HCT116 (cell line): Measurements from ENCODE around the gene NEK6. TPM values are rescaled to one million over a fixed set of nuclear protein-coding genes. Genes with fewer than 3 reads are reported as not detected.
"Not testable (repeated sequence)": the region's sequence is repeated elsewhere in the genome, so short reads cannot be mapped to it uniquely, and the experiment has no call there.

Experiments
- ATAC-seq: fragments of 200-7000 bp; cut with Tn5 transposase; 2 replicates; pipeline ENCODE4 v1.9.1; 2020; ENCODE audit warnings: mild to moderate bottlenecking, moderate library complexity
- BruUV-seq: library from RNA; stranded (reverse); fragments of 400-500 nt; replicated peaks from 2 replicates; lab custom pipeline; 2021; lab: Mats Ljungman, UMichigan
- CTCF ChIA-PET: fragments of 300-600 bp; sonication (Branson Sonifier 250); formaldehyde crosslinking; loops from one replicate; lab custom pipeline; 2021; ENCODE audit warnings: antibody characterized with exemption; lab: Charles Lee
- POLR2A ChIA-PET: fragments of 300-600, 350-600 bp; sonication (Branson Sonifier 250); formaldehyde crosslinking; loops from one replicate; lab custom pipeline; 2021; ENCODE audit warnings: antibody characterized with exemption; lab: Charles Lee
- RAD21 ChIA-PET, 2 experiments: fragments of 300-600 bp; sonication (Branson Sonifier 250); formaldehyde crosslinking; loops; one replicate each; lab custom pipeline; 2023; ENCODE audit warnings: low total read pairs in 2 of 2; ENCODE audit not compliant: uncharacterized antibody in 2 of 2, unreplicated experiment in 2 of 2, low non-redundant PET in 1 of 2; lab: Charles Lee
- DNase-seq: peaks from one replicate; pipeline ENCODE4 v3.0.0-alpha.2; 2010; ENCODE audit warnings: low read depth, low spot score
- H2AFZ ChIP-seq: fragments of 200-600 bp; shearing (Covaris generic), sonication (generic); 2 replicates; pipeline ENCODE4 v1.6.1; 2017; ENCODE audit warnings: low read depth, mixed run types, mixed read lengths, antibody characterized with exemption, low read length; ENCODE audit not compliant: poor library complexity, severe bottlenecking
- H3K27ac ChIP-seq: 2 replicates; pipeline ENCODE4 v1.5.1; 2012; ENCODE audit warnings: low read depth, low read length
- H3K27me3 ChIP-seq: fragments of 200-600 bp; sonication (generic); 2 replicates; pipeline ENCODE4 v1.6.1; 2016; ENCODE audit warnings: mixed run types, low read length, mixed read lengths; ENCODE audit not compliant: insufficient read depth
- H3K36me3 ChIP-seq, 2 experiments: fragments of 200-500 bp in 1 of 2; fragments of 200-600 bp in 1 of 2; sonication (Bioruptor generic) in 1 of 2; sonication (generic) in 1 of 2; 2 replicates each; pipeline versions ENCODE4 v1.5.1 to v1.6.1; 2014 to 2016; ENCODE audit warnings: low read length in 2 of 2, inconsistent platforms in 1 of 2, mixed read lengths in 1 of 2, mixed run types in 1 of 2; ENCODE audit not compliant: insufficient read depth in 2 of 2, control insufficient read depth in 1 of 2
- H3K4me1 ChIP-seq, 2 experiments: fragments of 200-600 bp in 1 of 2; sonication (generic) in 1 of 2; 2 replicates each; pipeline versions ENCODE4 v1.5.1 to v1.6.1; 2012 to 2017; ENCODE audit warnings: low read length in 2 of 2, inconsistent platforms in 1 of 2, mild to moderate bottlenecking in 1 of 2, mixed read lengths in 1 of 2, mixed run types in 1 of 2, moderate library complexity in 1 of 2; ENCODE audit not compliant: insufficient read depth in 2 of 2, control insufficient read depth in 1 of 2
- H3K4me2 ChIP-seq: fragments of 200-600 bp; sonication (generic); 2 replicates; pipeline ENCODE4 v1.6.1; 2017; ENCODE audit warnings: mixed run types, low read length, mixed read lengths
- H3K4me3 ChIP-seq, 2 experiments: fragments of 200-600 bp in 1 of 2; sonication (generic) in 1 of 2; replicated peaks in 1 of 2; 2 replicates each; pipeline ENCODE4 v1.5.1; 2011 to 2016; ENCODE audit warnings: low read length in 2 of 2, control low read depth in 1 of 2, low read depth in 1 of 2, mild to moderate bottlenecking in 1 of 2, mixed read lengths in 1 of 2, mixed run types in 1 of 2
- H3K79me2 ChIP-seq: fragments of 200-600 bp; sonication (generic); 2 replicates; pipeline ENCODE4 v1.6.1; 2017; ENCODE audit warnings: mild to moderate bottlenecking, mixed run types, low read length, moderate library complexity, mixed read lengths; ENCODE audit not compliant: insufficient read depth
- H3K9ac ChIP-seq: fragments of 200-600 bp; sonication (generic); 2 replicates; pipeline ENCODE4 v1.6.1; 2016; ENCODE audit warnings: low read length, mixed read lengths
- H3K9me2 ChIP-seq: fragments of 200-600 bp; sonication (generic), shearing (Covaris generic); 2 replicates; pipeline ENCODE4 v1.6.1; 2017; ENCODE audit warnings: mixed run types, mild to moderate bottlenecking, moderate library complexity; ENCODE audit not compliant: insufficient read depth
- H3K9me3 ChIP-seq, 2 experiments: fragments of 200-500 bp in 1 of 2; fragments of 200-600 bp in 1 of 2; sonication (Bioruptor generic) in 1 of 2; sonication (generic) in 1 of 2; 2 replicates each; pipeline ENCODE4 v1.6.1; 2014 to 2017; ENCODE audit warnings: low read length in 2 of 2, mixed read lengths in 2 of 2, inconsistent platforms in 1 of 2, low read depth in 1 of 2, mild to moderate bottlenecking in 1 of 2, mixed run types in 1 of 2, moderate library complexity in 1 of 2; ENCODE audit not compliant: control insufficient read depth in 1 of 2, insufficient read depth in 1 of 2
- H4K20me1 ChIP-seq: fragments of 200-600 bp; sonication (generic), shearing (Covaris generic); 2 replicates; pipeline ENCODE4 v1.6.1; 2017; ENCODE audit warnings: mixed run types, mild to moderate bottlenecking, moderate library complexity; ENCODE audit not compliant: insufficient read depth
- CBX3 ChIP-seq: IDR thresholded peaks from 2 replicates; pipeline ENCODE4 v1.6.1; 2012; ENCODE audit warnings: low read depth
- EGR1 ChIP-seq: IDR thresholded peaks from 2 replicates; pipeline ENCODE4 v1.6.1; 2012; ENCODE audit warnings: low read depth
- ELF1 ChIP-seq: IDR thresholded peaks from 2 replicates; pipeline ENCODE4 v1.6.1; 2012; ENCODE audit warnings: low read depth, borderline replicate concordance
- EZH2 ChIP-seq: fragments of 200-600 bp; sonication (generic); IDR thresholded peaks from 2 replicates; pipeline ENCODE4 v1.6.1; 2017; ENCODE audit warnings: antibody characterized with exemption, mixed run types
- FOSL1 ChIP-seq: IDR thresholded peaks from 2 replicates; pipeline ENCODE4 v1.6.1; 2012; ENCODE audit warnings: low read depth
- JUND ChIP-seq: IDR thresholded peaks from 2 replicates; pipeline ENCODE4 v1.6.1; 2012
- POLR2AphosphoS5 ChIP-seq: IDR thresholded peaks from 2 replicates; pipeline ENCODE4 v1.6.1; 2011; ENCODE audit warnings: mild to moderate bottlenecking, low read depth, low read length, moderate library complexity
- SIN3A ChIP-seq: IDR thresholded peaks from 2 replicates; pipeline ENCODE4 v1.6.1; 2012; ENCODE audit warnings: low read depth
- SP1 ChIP-seq: IDR thresholded peaks from 2 replicates; pipeline ENCODE4 v1.6.1; 2012; ENCODE audit warnings: low read depth
- YY1 ChIP-seq: IDR thresholded peaks from 2 replicates; pipeline ENCODE4 v1.6.1; 2011; ENCODE audit warnings: low read length, low read depth, moderate library complexity, mild to moderate bottlenecking; ENCODE audit not compliant: insufficient replicate concordance; ENCODE audit errors: extremely low read depth
- intact Hi-C: fragments of 100-400 bp; cut with micrococcal nuclease; formaldehyde crosslinking; loops from 2 replicates; pipeline ENCODE4 v1.10.0; 2022
- total RNA-seq: library from RNA; stranded (reverse); gene quantifications from one replicate; pipeline ENCODE4 v1.2.1, GENCODE V29; 2021; ENCODE audit not compliant: unreplicated experiment
- TF ChIP-seq, protein P1 (sequence below): IDR thresholded peaks from 2 replicates; pipeline ENCODE4 v1.6.1; 2011; ENCODE audit warnings: mild to moderate bottlenecking, low read length, moderate library complexity; ENCODE audit not compliant: insufficient replicate concordance; ENCODE audit errors: extremely low read depth
- TF ChIP-seq, protein P2 (sequence below): IDR thresholded peaks from 2 replicates; pipeline ENCODE4 v1.6.1; 2012

Gene NEK6
- total RNA-seq, 1 experiment from 2014 or later: 40.8 TPM

DNA sequence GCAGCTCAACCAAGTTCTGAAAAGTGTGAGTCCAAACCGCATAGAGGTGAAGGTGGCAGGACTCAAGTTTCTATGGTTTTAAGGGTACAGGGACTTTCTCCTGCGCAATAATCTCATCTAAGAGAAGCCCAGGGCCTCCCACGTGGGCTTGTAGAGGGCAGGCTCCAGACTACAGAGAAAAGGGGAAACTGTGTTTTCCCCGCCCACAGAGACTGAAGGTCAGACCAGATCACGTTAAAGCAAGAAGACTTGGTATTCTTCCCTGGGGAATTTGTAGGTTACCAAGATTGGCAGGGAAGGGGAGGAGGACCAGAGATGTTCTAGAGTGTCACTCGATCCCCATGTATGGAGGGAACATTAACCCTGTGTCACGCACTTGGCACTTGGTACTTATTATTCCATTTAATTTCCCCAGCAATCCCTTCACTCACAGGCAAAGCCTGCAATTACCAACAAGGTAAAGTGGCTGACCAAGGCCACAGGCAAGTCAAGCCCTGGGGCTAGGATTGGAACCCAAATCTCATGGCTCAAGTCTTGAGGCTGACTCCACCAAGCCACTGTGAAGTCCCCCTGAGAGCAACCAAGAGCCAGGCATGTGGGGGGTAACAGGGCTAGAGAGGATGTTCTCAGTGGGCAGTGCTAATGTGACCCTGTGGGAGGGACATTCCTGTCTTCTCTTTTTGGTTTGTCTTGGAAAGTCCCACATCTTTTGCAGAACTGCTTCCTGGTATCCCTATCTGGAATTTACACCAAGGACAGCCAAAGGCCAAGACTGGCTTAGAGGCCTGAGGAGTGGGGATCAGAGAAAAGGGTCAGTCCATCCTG lies 18.3 kb upstream of the NEK6 start (continued):
- no peak for TF ChIP-seq POLR2AphosphoS5
- no peak for TF ChIP-seq JUND

DNA sequence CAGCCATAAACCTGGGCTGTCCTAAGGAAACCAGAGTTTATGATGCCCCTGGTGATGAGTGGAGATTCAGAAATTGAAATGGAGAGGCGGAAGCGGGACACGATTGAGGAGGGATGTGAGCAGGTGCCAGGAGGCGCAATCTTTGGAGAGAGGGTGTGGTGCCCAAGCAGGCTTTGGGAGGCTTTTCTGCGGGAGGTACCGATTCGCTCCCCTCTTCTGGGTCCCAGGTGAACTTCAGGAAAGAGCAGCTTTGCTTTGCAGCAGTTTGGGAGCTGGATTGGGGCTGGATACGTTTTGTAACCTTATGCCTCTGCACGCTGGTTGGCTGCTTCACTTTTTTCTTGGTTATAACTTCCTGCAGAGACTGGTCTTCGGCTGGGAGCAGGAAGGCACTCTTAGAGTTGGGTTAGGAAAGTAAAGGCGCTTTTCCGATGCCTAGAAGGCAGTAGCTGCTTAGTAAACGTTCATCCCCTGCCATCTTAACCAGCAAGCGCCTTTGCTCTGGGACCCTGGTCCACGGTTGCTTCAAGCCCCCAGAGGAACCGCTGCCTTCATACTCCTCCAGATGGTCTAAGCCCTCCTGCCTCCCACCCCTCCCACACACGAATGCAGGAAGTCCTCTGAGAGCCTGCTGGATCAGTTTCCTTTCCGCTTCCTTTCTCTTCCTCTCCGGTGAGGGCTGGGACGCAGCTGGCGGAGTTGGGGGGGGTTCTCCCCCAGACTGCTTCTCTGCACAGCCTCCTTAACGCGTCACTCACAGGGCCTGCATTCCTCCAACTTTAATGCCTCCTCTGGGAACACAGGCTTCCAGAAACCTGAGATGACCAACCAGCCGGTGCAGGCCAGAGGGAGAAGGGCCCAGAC lies 15.2 kb upstream of the NEK6 start:
- no peaks in the 10 kb centered on the region for H3K27me3 ChIP-seq
- CTCF ChIA-PET: no interaction called here
- no TSS peak for BruUV-seq
- no peak overlapping the region for H3K27ac ChIP-seq
- H3K36me3 ChIP-seq: no peaks in the 10 kb centered on the region
- POLR2A ChIA-PET: no interaction called here
- no peaks in the 10 kb centered on the region for H3K9me2 ChIP-seq
- intact Hi-C loops: no loop called here
- no peak overlapping the region for H3K9ac ChIP-seq
- H3K4me1 ChIP-seq: no peaks in the 10 kb centered on the region
- TF ChIP-seq CBX3: no peak
- TF ChIP-seq SIN3A: no peak
- no peak for TF ChIP-seq ELF1
- TF ChIP-seq EGR1: no peak
- TF ChIP-seq, protein P1, sequence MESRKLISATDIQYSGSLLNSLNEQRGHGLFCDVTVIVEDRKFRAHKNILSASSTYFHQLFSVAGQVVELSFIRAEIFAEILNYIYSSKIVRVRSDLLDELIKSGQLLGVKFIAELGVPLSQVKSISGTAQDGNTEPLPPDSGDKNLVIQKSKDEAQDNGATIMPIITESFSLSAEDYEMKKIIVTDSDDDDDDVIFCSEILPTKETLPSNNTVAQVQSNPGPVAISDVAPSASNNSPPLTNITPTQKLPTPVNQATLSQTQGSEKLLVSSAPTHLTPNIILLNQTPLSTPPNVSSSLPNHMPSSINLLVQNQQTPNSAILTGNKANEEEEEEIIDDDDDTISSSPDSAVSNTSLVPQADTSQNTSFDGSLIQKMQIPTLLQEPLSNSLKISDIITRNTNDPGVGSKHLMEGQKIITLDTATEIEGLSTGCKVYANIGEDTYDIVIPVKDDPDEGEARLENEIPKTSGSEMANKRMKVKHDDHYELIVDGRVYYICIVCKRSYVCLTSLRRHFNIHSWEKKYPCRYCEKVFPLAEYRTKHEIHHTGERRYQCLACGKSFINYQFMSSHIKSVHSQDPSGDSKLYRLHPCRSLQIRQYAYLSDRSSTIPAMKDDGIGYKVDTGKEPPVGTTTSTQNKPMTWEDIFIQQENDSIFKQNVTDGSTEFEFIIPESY: no peak
- no peak for TF ChIP-seq POLR2AphosphoS5
- TF ChIP-seq FOSL1: no peak
- TF ChIP-seq, protein P2, sequence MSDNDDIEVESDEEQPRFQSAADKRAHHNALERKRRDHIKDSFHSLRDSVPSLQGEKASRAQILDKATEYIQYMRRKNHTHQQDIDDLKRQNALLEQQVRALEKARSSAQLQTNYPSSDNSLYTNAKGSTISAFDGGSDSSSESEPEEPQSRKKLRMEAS: no peak
- no peak for TF ChIP-seq EZH2
- TF ChIP-seq YY1: no peak
- no peak for TF ChIP-seq SP1
- H4K20me1 ChIP-seq: no peaks in the 10 kb centered on the region
- RAD21 ChIA-PET: no interaction called here
- no peak overlapping the region for H3K4me3 ChIP-seq
- ATAC-seq (no peak), DNase-seq (no peak)
- H3K9me3 ChIP-seq: no peaks in the 10 kb centered on the region
- H3K79me2 ChIP-seq: no peaks in the 10 kb centered on the region
- no peak overlapping the region for H2AFZ ChIP-seq
- H3K4me2 ChIP-seq: no peak overlapping the region

DNA sequence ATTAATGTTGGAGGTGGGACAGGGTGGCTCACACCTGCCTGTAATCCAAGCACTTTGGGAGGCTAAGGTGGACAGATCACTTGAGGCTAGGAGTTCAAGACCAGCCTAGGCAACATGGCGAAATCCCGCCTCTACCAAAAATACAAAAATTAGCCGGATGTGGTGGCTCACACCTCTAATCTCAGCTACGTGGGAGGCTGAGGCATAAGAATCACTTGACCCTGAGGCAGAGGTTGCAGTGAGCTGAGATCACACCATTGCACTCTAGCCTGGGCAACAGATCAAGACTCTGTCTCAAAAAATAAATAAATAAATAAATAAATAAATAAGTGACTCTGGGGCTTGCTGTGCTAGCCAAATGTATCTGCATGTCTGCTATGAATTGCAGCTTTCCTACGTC lies 10.4 kb upstream of the NEK6 start:
- CTCF ChIA-PET, RAD21 ChIA-PET, POLR2A ChIA-PET: not testable (repeated sequence)

More for the DNA sequence above, 10.4 kb upstream of the NEK6 start:
- H3K9me3 ChIP-seq, BruUV-seq, H3K9ac ChIP-seq, H3K4me3 ChIP-seq, H4K20me1 ChIP-seq, intact Hi-C loops, DNase-seq, H3K4me2 ChIP-seq, H3K27me3 ChIP-seq, H2AFZ ChIP-seq, H3K79me2 ChIP-seq, H3K9me2 ChIP-seq, ATAC-seq, H3K27ac ChIP-seq, H3K36me3 ChIP-seq: not testable (repeated sequence)
- H3K4me1 ChIP-seq: peaks cover 0 to 10% of the 10 kb centered on the region in 2 experiments; a peak in 1 of 4 replicates
